Dedifferentiated amniotic fluid mesenchymal stem cell (primary cell): ENCODE results near the gene SNPH.
"Not testable (repeated sequence)": the region's sequence is repeated elsewhere in the genome, so short reads cannot be mapped to it uniquely, and the experiment has no call there.

ENCODE experiments used
- DNase-seq: peaks from one replicate; pipeline ENCODE4 v3.0.0-alpha.2; 2016; ENCODE audit errors: extremely low spot score

Gene SNPH

GRCh38 chr20:1266167-1266973, at the start of gene SNPH:
SNPH (plus strand) TSS chr20:1266294; CDS start chr20:1296240, 29,946 bp downstream.
- DNase-seq: peak; percentile 43

GRCh38 chr20:1216527-1217427, 49.3 kb upstream of the SNPH start:
- not testable (repeated sequence) for DNase-seq

- not testable (repeated sequence) for DNase-seq
Observed at GRCh38 chr20:1222750-1223149, 43.3 kb upstream of the SNPH start.

- DNase-seq: no peak
Observed at GRCh38 chr20:1224205-1224890, 41.7 kb upstream of the SNPH start.

- no peak for DNase-seq
Observed at GRCh38 chr20:1225263-1225782, 40.8 kb upstream of the SNPH start.

GRCh38 chr20:1225783-1226654, 40.1 kb upstream of the SNPH start, which contains the start of gene RAD21L1:
RAD21L1 (plus strand) TSS chr20:1226044; CDS start chr20:1228454, 2,410 bp downstream.
- peak; percentile 20 for DNase-seq

GRCh38 chr20:1229541-1229940, 36.6 kb upstream of the SNPH start:
- DNase-seq: no peak

- no peak for DNase-seq
Observed at GRCh38 chr20:1232286-1233111, 33.6 kb upstream of the SNPH start.

GRCh38 chr20:1240549-1240948, 25.5 kb upstream of the SNPH start:
- no peak for DNase-seq

- DNase-seq: no peak
Observed at GRCh38 chr20:1241456-1241855, 24.6 kb upstream of the SNPH start.

GRCh38 chr20:1242099-1242498, 24.0 kb upstream of the SNPH start:
- no peak for DNase-seq

GRCh38 chr20:1242530-1242929, 23.6 kb upstream of the SNPH start:
- peak; percentile 71 for DNase-seq

- DNase-seq: no peak
Observed at GRCh38 chr20:1245578-1245977, 20.5 kb upstream of the SNPH start.

- DNase-seq: no peak
Observed at GRCh38 chr20:1247689-1248088, 18.4 kb upstream of the SNPH start.

GRCh38 chr20:1250282-1250681, 15.8 kb upstream of the SNPH start:
- not testable (repeated sequence) for DNase-seq

- no peak for DNase-seq
Observed at GRCh38 chr20:1252416-1252815, 13.7 kb upstream of the SNPH start.

- DNase-seq: no peak
Observed at GRCh38 chr20:1254254-1254653, 11.8 kb upstream of the SNPH start.

GRCh38 chr20:1255675-1256074, 10.4 kb upstream of the SNPH start:
- DNase-seq: no peak

GRCh38 chr20:1263853-1264252, 2.2 kb upstream of the SNPH start:
- DNase-seq: no peak

GRCh38 chr20:1264727-1265126, 1.4 kb upstream of the SNPH start:
- no peak for DNase-seq
